ENCODE results near the gene SNX25. TPM values are rescaled to one million over a fixed set of nuclear protein-coding genes. Genes with fewer than 3 reads are reported as not detected.

Gene SNX25
- total and polyA plus RNA-seq, 12 donors, result 4.4 to 12.6 (median 9.2) TPM

GRCh38 chr4:185186769-185187168, 22.6 kb upstream of the SNX25 start:
- Histone ChIP-seq H3K4me3 (no peak overlapping the region), H3K27ac (no peak overlapping the region), H3K27me3 (no peaks in the 10 kb centered on the region), H3K4me1 (peaks cover 0 to 9% (median 0%) of the 10 kb centered on the region in 9 donors), H3K9me3 (no peaks in the 10 kb centered on the region), H3K36me3 (peaks cover 0 to 44% (median 12%) of the 10 kb centered on the region in 9 donors)
- TF ChIP-seq CTCF (IDR thresholded peaks at IDR 0.05), result no peak
- ATAC-seq, result no peak
- WGBS, 2 donors, result 70 to 79% methylated on average over 3 of the region's 3 CpGs
- no peak for DNase-seq
- intact Hi-C loops (cut with DNase I), result loop anchor here in 1 of 10 donors (10.0 kb wide), 2 partner anchors 52 to 182 kb away; no protein-coding TSS in a partner anchor

DNA sequence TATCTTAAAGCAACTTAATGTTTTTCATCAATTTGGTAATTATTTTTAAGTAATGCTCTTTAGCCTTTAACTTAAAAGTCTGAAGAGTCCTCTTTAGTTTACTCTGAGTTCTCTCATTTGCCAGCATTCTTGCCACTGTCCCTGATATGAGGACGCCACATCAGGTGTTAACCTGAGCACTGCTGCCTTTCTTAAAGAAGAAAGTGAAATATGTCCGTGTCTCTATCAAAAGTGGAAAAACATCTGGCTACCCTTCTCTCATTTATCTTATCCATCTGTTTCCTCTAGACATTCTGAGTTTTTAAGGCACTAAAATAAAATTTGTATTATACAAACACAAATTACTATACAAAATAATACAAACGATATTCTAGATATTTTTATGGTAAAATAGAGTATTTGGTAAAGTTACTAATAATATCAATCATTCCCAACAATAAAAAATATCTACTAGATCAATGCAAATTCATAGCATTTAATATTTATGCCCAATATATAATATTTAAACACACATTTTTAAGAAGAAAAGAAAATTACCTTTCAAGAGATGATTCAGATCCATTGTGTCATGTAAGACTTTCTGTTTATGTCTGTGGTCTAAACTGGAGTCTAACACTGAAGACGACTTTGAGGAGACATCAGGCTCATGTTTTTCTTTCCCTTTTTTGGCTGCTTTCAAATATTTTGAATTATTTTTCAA, 19.6 kb upstream of the SNX25 start:
- intact Hi-C loops (cut with DNase I), result loop anchor here in 1 of 10 donors (10.0 kb wide), 2 partner anchors 55 to 185 kb away; no protein-coding TSS in a partner anchor
- WGBS, 2 donors, result 67 to 74% methylated on average over 4 of the region's 4 CpGs
- Histone ChIP-seq H3K36me3 (peaks cover 0 to 48% (median 12%) of the 10 kb centered on the region in 9 donors), H3K27ac (no peak overlapping the region), H3K27me3 (no peaks in the 10 kb centered on the region), H3K4me1 (peaks cover 0 to 7% (median 0%) of the 10 kb centered on the region in 9 donors), H3K4me3 (no peak overlapping the region), H3K9me3 (no peaks in the 10 kb centered on the region)
- no peak for DNase-seq
- no peak for ATAC-seq
- no peak for TF ChIP-seq CTCF (IDR thresholded peaks at IDR 0.05)

DNA sequence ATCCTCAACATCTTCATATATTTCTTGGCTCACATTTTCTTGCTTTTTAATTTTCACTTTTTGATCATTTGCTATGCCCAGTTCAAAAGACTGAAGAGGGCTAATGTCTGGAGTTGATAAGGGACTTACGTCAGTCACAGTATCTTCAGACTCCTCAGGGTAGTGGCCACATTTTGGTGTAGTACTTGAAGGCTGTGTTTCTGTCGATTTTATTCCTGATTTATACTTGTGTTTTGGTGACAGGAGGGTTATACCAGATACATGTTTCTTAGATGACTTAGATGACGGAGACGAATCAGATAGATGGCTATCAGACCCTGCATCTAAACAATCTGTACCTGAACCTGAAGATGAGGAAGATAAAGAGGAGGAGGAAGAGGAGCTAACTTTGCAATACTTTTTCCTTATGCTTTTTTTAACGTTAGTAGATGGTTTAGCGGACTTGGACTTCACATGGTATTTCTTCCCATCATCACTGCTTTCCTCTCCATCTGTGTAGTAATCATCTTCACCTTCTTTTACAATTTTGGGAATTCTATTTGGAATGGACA, 19.0 kb upstream of the SNX25 start:
- no peak for TF ChIP-seq CTCF (IDR thresholded peaks at IDR 0.05)
- no peaks in the 10 kb centered on the region for H3K27me3 ChIP-seq
- DNase-seq (no peak), ATAC-seq (no peak)
- no peak overlapping the region for H3K4me3 ChIP-seq
- no peaks in the 10 kb centered on the region for H3K9me3 ChIP-seq
- H3K36me3 ChIP-seq, result peaks cover 0 to 49% (median 12%) of the 10 kb centered on the region in 9 donors
- no peak overlapping the region for H3K27ac ChIP-seq
- intact Hi-C loops (cut with DNase I), result no loop called here
- WGBS, 2 donors, result 81 to 90% methylated on average over 6 of the region's 6 CpGs
- peaks cover 0 to 1% (median 0%) of the 10 kb centered on the region in 9 donors for H3K4me1 ChIP-seq

DNA sequence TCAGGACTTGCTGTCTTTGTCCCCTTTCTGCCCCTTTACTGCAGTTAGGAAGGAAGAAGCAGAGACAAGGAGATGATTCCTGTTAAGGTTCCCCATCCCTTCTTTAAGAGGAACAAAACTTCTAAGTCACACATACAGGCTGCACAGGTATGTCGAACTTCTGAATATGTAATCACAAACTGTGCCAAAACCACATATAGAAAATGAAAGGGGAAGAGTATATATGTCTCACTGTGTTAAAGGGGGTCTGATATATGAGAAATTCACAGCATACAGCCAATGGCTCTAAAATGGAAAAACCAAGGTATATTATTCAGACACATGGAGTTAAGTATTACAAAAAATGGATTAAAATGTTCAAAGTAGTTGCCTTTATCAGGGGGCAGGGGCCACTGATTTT, 17.3 kb upstream of the SNX25 start:
- TF ChIP-seq CTCF (IDR thresholded peaks at IDR 0.05), result no peak
- Histone ChIP-seq H3K4me1 (no peaks in the 10 kb centered on the region), H3K36me3 (peaks cover 0 to 55% (median 12%) of the 10 kb centered on the region in 9 donors), H3K9me3 (no peaks in the 10 kb centered on the region), H3K4me3 (no peak overlapping the region), H3K27me3 (no peaks in the 10 kb centered on the region), H3K27ac (no peak overlapping the region)
- DNase-seq (no peak), ATAC-seq (no peak)
- intact Hi-C loops (cut with DNase I), result no loop called here
- 85 to 91% methylated on average over 1 of the region's 1 CpG for WGBS, 2 donors

Measured in heart right ventricle (tissue), 16 donors.